ENCODE results near the gene FMR1.

Gene FMR1

GRCh38 chrX:147901461-147902126, 10.1 kb upstream of the FMR1 start:
- no peak for TF ChIP-seq CTCF (conservative IDR thresholded peaks at IDR 0.05; ENCODE audit: low read length)
- DNase-seq (ENCODE audit: low read depth): no peak
- no peak overlapping the region for H3K4me3 ChIP-seq (ENCODE audit: low read length)

GRCh38 chrX:147902270-147902669, 9.4 kb upstream of the FMR1 start:
- TF ChIP-seq CTCF (conservative IDR thresholded peaks at IDR 0.05; ENCODE audit: low read length): no peak
- DNase-seq (ENCODE audit: low read depth): no peak
- no peak overlapping the region for H3K4me3 ChIP-seq (ENCODE audit: low read length)

GRCh38 chrX:147908106-147908505, 3.6 kb upstream of the FMR1 start:
- H3K4me3 ChIP-seq (ENCODE audit: low read length): no peak overlapping the region
- no peak for TF ChIP-seq CTCF (conservative IDR thresholded peaks at IDR 0.05; ENCODE audit: low read length)
- DNase-seq (ENCODE audit: low read depth): no peak

- no peak overlapping the region for H3K4me3 ChIP-seq (ENCODE audit: low read length)
- no peak for TF ChIP-seq CTCF (conservative IDR thresholded peaks at IDR 0.05; ENCODE audit: low read length)
- no peak for DNase-seq (ENCODE audit: low read depth)
These were observed 1.1 kb upstream of the FMR1 start for GRCh38 chrX:147910607-147911006.

GRCh38 chrX:147912093-147912801, 528 bp downstream of the FMR1 start:
- H3K4me3 ChIP-seq (ENCODE audit: low read length): peak overlapping the region; percentile 71
- DNase-seq (ENCODE audit: low read depth): peak; percentile 38
- TF ChIP-seq CTCF (conservative IDR thresholded peaks at IDR 0.05; ENCODE audit: low read length): no peak

GRCh38 chrX:147913570-147913969, 1.9 kb downstream of the FMR1 start:
- TF ChIP-seq CTCF (conservative IDR thresholded peaks at IDR 0.05; ENCODE audit: low read length): no peak
- DNase-seq (ENCODE audit: low read depth): no peak
- H3K4me3 ChIP-seq (ENCODE audit: low read length): peak overlapping the region; percentile 71

GRCh38 chrX:147914591-147914990, 2.9 kb downstream of the FMR1 start:
- no peak for DNase-seq (ENCODE audit: low read depth)
- H3K4me3 ChIP-seq (ENCODE audit: low read length): no peak overlapping the region
- TF ChIP-seq CTCF (conservative IDR thresholded peaks at IDR 0.05; ENCODE audit: low read length): no peak
